Epithelial cell of prostate (primary cell): ENCODE results near the gene LUZP1.
A peak's percentile ranks its signal among the peaks of the same experiment; 100 is the strongest.
"Not testable (repeated sequence)": the region's sequence is repeated elsewhere in the genome, so short reads cannot be mapped to it uniquely, and the experiment has no call there.

Experiments
- DNase-seq: peaks from one replicate; pipeline ENCODE4 v3.0.0-alpha.2; 2011; ENCODE audit warnings: low read depth, low spot score
- H3K27ac ChIP-seq: fragments of 450-650 bp; 2 replicates; pipeline ENCODE4 v1.5.1; 2017; ENCODE audit warnings: mild to moderate bottlenecking

Gene LUZP1

GRCh38 chr1:23168445-23169194, at the start of gene LUZP1:
TSS of gene LUZP1 (minus strand) at chr1:23168856.
- DNase-seq = no peak
- peak within 1 kb of the TSS; percentile 80 for H3K27ac ChIP-seq

- DNase-seq = no peak
- no peak within 1 kb of the TSS for H3K27ac ChIP-seq
Measured at GRCh38 chr1:23217421-23218115, 48.9 kb upstream of the LUZP1 start, which contains the start of gene HTR1D. TSS of gene HTR1D (minus strand) at chr1:23217502. CDS start at chr1:23194219, 23,283 bp downstream.

- DNase-seq = no peak
- no peak overlapping the region for H3K27ac ChIP-seq
Measured at GRCh38 chr1:23216771-23217420, 48.2 kb upstream of the LUZP1 start.

DNA sequence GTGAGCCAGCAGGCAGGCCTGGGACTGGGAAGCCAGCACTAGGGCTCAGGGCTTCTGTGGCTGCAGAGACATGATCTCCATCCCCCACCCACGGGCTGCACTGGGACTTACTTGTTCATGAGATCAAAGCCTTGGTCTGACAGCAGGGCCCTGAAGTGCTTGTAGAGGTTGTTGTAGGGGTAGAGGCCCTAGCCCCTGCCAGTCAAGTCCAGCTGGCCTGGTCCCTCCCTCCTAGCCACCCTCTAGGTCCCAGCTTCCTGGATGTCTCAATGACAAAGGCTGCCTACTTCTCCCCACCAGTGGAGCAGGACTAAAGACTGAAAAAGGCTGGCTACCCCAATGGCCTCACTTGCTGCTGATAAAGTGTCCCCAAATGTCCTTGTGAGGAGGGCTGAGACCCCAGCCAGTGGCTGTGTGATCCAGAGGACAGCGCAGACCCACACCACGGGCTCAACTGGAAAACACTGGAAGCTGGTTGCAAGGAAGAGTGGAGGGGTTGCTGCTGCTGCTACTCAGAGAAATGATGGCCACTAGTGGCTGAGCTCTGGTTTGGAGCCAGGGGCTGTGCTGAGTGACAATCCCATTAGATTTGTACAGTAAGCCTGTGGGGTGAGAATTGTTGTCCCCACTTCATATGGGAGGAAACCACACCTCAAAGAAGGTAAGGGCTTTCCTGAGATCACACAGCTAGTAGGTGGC, 47.2 kb upstream of the LUZP1 start:
- no peak for DNase-seq
- H3K27ac ChIP-seq = no peak overlapping the region

DNA sequence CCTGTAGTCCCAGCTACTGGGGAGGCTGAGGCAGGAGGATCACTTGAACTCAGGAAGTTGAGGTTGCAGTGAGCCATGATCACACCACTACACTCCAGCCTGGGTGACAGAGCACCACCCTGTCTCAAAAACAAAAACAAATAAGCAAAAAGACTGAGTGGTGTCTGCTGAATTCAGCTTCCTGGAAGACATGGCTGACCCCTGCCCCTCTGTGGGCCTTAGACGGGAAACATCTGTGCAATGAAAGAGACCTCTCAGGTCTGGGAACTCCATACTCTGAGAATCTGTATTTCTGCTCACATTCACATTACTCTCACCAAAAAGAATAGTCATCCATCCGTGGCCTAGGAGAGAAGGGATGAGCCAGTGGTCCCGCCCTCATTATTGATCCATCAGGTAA, 46.6 kb upstream of the LUZP1 start:
- no peak overlapping the region for H3K27ac ChIP-seq
- DNase-seq = no peak

GRCh38 chr1:23214640-23215039, 46.0 kb upstream of the LUZP1 start:
- no peak for DNase-seq
- no peak overlapping the region for H3K27ac ChIP-seq

DNA sequence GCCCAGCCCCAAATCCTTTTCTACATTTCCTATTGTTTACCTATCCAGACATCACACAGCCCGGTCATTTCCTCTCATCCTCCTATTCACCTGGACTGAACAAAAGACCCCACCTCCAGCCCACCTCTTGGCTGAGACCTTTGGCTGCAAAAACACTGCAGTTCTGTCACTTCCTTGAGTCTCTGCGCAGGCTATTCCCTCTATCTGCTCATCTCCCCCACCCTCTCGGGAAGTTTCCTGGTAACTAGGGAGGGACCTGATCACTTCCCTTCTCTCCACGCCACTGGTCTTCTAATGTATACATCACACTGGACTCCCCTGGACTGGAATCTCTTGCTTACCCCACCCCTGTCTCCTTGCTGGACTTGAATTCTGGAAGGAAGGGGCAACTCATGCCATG, 43.3 kb upstream of the LUZP1 start:
- H3K27ac ChIP-seq = no peak overlapping the region
- DNase-seq = no peak

DNA sequence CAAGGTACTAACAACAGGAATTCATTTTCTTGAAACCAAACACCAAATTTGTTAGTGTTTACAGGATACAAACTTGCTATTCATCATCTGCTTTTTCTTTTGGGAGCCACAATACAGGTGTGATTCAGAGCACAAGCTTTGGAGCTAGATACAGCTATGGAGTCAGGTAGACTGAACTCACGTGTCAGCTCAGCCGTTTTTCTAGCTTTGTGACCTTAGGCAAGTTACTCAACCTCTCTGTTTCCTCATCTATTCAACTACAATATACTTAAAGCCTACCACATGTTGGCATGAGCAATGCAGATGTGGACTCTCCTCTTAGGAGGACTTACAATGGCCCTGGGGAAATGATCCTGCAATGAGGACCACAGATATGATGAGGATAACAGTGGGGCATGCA, 42.3 kb upstream of the LUZP1 start:
- peak overlapping the region; percentile 7 for H3K27ac ChIP-seq
- DNase-seq = peak; percentile 55

DNA sequence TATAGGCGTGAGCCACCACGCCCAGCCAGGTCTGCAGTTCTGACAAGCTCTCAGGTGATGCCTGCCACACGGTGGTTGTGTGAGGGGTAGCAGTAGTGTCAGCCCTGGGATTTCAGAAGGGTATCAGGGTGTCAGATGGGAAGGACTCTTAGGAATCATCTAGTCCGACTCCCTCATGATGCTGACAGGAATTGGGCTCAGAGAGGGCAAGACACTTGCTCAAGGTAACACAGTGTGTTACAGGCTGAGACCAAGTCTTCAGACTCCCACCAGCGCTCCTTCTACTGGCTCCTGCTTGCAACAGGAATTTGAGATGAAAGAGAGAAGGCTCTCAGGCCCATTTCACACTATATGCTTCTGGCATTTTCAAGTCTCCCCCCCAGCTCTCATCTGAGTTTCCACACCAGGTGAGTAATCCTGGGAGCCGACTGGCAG, 41.7 kb upstream of the LUZP1 start:
- H3K27ac ChIP-seq = peak overlapping the region; percentile 7
- no peak for DNase-seq

DNA sequence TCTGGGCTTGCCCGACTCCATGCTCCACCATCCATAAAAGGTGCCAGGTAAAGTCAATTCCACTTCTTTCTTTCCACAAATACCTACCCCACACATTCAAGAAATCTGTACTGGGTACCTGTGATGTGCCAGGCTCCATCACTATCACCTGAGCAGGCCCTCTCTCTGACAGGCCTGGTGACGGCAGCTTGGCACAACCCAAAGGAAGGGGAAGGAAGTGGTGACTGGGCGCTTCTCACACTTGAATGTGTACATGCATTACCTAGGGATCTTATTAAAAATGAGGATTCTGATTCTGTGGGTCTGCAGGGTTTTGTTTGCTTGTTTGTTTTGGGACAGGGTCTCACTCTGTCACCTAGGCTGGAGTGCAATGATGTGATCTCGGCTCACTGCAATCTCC, 41.1 kb upstream of the LUZP1 start:
- H3K27ac ChIP-seq = no peak overlapping the region
- no peak for DNase-seq

GRCh38 chr1:23208527-23208926, 39.9 kb upstream of the LUZP1 start:
- no peak for DNase-seq
- H3K27ac ChIP-seq = no peak overlapping the region

DNA sequence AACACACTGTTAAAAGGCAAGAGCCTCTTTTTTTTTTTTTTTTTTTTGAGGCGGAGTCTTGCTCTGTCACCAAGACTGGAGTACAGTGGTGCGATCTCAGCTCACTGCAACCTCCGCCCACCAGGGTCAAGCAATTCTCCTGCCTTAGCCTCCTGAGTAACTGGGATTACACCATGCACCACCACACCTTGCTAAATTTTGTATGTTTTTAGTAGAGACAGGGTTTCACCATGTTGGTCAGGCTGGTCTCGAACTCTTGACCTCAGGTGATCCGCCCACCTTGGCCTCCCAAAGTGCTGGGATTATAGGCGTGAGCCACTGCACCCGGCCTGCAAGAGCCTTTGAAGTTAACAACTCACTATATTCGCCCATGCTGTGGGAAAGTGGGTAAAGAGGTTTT, 39.1 kb upstream of the LUZP1 start:
- not testable (repeated sequence) for DNase-seq, H3K27ac ChIP-seq

DNA sequence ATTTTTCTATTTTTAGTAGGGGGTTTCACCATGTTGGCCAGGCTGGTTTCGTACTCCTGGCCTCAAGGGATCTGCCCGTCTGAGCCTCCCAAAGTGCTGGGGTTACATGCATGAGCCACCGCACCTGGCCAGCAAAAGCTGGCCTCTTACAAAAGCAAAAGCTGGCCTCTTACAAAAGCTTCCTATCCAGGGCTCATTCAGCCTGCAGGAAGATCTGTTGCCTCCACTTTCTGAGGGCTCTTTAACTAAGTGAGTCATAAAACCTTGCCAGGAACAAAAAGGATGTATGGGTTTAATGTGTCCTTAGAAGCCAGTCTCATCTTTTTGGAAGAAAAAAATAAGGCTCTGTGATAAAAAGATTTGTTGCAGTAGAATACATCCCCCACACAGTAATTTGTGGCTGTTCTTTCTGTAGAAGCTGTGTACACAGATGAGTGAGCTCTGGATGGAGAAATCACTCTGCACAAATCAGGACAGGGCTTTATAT, 33.6 kb upstream of the LUZP1 start:
- no peak overlapping the region for H3K27ac ChIP-seq
- no peak for DNase-seq

DNA sequence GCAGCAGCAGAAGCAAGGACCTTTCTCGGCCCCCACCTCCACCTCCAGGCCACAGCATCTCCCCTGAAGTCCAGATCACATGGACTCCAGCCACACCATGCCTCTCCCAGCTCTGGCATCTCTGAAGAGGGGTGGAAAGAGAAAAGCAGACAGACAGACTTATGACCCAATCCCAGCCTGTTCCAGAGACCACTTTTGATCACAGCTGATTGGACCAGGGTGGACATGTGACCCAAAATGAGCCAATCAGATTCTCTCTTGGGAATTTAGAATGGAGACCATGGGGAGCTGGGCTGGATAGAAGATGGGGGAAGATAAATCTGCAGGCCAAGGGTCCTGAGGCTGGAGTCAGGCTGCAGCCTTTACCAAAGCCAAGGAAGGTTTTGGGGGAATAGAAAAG, 32.2 kb upstream of the LUZP1 start:
- H3K27ac ChIP-seq = no peak overlapping the region
- DNase-seq = no peak

DNA sequence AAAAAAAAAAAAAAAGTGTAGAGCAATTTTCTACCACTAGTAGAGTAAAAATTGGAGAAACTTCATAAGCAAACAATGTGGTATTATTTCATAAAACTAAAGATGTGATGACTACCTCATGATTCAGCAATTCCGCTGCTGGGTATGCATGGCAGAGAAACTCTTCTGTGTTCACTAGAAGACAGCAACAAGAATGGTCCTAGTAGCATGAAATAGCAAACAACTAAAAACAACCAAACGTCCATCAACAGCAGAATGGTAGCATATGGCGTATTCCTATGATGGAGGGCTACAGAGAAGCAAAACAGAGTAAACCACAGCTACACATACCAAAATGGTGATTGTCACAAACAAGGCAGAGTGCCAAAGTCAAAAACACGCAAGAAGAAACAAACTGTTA, 29.7 kb upstream of the LUZP1 start:
- DNase-seq = peak; percentile 66
- H3K27ac ChIP-seq = peak overlapping the region; percentile 88

DNA sequence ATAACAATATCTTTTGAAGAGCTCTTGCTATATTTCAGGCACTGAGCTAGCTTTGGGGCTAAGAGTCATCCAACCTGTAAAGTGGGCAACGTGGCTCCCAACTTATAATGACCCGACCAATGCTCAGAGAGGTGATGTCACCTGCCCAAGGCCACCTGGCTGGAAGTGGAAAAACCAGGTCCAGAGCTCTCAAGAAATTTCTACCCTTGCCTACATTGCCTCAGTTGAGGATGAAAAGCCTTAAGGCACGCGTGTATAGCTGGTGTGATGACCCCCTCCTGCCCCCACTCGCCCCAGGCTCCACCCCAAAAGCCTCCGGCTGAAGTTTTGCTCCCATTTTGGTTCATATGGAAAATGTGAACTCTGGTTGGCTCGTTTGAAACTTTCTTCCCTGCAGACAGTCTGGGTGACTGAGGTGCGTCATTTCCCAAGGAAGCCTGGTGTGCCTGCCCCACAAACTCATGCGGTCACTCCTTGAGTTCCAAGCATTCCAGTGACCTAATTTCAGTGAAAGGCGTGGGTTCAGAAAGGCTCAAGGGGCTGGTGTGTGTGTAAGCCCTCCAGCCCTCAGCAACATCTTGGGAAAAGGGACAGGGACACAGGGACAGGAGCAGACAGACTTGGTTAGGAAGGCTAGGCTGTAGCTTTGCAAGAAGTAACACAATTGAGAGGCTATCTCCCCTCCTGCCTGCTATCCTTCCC, 28.1 kb upstream of the LUZP1 start:
- peak; percentile 88 for DNase-seq
- peak overlapping the region; percentile 88 for H3K27ac ChIP-seq

GRCh38 chr1:23194119-23194984, 25.7 kb upstream of the LUZP1 start:
- no peak for DNase-seq
- peak overlapping the region; percentile 88 for H3K27ac ChIP-seq

DNA sequence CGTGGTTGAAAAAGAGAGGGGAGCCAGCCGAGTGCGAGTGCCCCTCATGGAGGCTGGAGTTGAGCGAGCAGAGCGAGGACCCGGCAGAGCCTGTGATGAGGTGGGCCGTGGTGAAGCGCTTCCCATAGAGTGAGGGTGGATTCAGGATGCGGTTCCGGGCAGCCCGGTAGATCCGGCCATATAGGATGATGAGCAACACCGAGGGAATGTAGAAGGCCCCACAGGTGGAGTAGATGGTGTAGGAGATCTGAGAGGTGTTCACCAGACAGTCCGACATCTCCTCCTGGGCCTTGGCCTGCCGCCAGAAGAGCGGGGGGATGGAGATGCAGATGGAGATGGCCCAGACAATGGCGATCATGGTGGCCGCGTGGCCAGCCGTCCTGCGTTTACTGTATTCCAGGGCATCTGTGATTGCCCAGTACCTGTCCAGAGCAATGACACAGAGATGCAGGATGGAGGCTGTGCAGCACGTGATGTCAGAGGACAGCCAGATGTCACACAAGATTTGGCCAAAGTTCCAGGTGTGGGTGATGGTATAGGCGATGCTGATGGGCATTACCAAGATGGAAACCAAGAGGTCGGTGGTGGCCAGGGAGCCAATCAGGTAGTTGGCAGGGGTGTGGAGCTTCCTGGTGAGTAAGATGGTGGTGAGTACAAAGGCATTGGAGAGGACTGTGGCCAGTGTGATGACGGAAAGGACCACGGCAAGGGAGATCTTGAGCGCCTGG, 24.9 kb upstream of the LUZP1 start:
- H3K27ac ChIP-seq = peak overlapping the region; percentile 88
- no peak for DNase-seq
